Cardiac muscle cell (in vitro differentiated cells and primary cell): ENCODE measurements around the gene TWF1. TPM values are rescaled to one million over a fixed set of nuclear protein-coding genes. Genes with fewer than 3 reads are reported as not detected.

Experiments used
- DNase-seq, 2 donors: peaks; one replicate each; pipeline versions ENCODE4 v3.0.0 to v3.0.0-alpha.2; 2010 to 2017; ENCODE audit warnings: low read depth in 1 of 2, low spot score in 1 of 2
- H3K27ac ChIP-seq: fragments of 200-600 bp; sonication (generic); 2 replicates; pipeline ENCODE4 v1.5.1; 2016
- H3K27me3 ChIP-seq: fragments of 200-600 bp; sonication (generic); 2 replicates; pipeline ENCODE4 v1.6.0; 2016; ENCODE audit warnings: control low read depth
- H3K36me3 ChIP-seq: fragments of 200-600 bp; sonication (generic); 2 replicates; pipeline ENCODE4 v1.5.1; 2016; ENCODE audit warnings: control low read depth
- H3K4me1 ChIP-seq: fragments of 200-600 bp; sonication (generic); 2 replicates; pipeline ENCODE4 v1.8.1; 2017; ENCODE audit warnings: low read depth, mild to moderate bottlenecking, mixed run types
- H3K4me3 ChIP-seq: fragments of 200-600 bp; sonication (generic); 2 replicates; pipeline ENCODE4 v1.5.1; 2016; ENCODE audit warnings: mild to moderate bottlenecking
- H3K9me3 ChIP-seq: fragments of 200-600 bp; sonication (generic); 2 replicates; pipeline ENCODE4 v1.5.1; 2017; ENCODE audit warnings: low read depth, mild to moderate bottlenecking, control low read depth
- polyA plus RNA-seq: library from polyadenylated mRNA; unstranded; fragments of >200 nt; fragmentation: Nextera tagmentation; extraction: Ambion mirVana; gene quantifications from 2 replicates; pipeline ENCODE4 v1.2.1, GENCODE V29; 2016
- total RNA-seq: library from RNA; depleted of rRNA; stranded (reverse); fragments of >200 nt; gene quantifications from 2 replicates; pipeline ENCODE4 v1.2.3, GENCODE V29; 2016
- TF ChIP-seq, protein P1 (sequence below): IDR thresholded peaks from 2 replicates; pipeline ENCODE4 v1.5.1; 2012; ENCODE audit warnings: low read depth, mild to moderate bottlenecking, low read length

Gene TWF1
- total and polyA plus RNA-seq, 2 experiments from 2014 or later, result 28.7 to 31.6 TPM

- no peak for DNase-seq
- TF ChIP-seq, protein P1, sequence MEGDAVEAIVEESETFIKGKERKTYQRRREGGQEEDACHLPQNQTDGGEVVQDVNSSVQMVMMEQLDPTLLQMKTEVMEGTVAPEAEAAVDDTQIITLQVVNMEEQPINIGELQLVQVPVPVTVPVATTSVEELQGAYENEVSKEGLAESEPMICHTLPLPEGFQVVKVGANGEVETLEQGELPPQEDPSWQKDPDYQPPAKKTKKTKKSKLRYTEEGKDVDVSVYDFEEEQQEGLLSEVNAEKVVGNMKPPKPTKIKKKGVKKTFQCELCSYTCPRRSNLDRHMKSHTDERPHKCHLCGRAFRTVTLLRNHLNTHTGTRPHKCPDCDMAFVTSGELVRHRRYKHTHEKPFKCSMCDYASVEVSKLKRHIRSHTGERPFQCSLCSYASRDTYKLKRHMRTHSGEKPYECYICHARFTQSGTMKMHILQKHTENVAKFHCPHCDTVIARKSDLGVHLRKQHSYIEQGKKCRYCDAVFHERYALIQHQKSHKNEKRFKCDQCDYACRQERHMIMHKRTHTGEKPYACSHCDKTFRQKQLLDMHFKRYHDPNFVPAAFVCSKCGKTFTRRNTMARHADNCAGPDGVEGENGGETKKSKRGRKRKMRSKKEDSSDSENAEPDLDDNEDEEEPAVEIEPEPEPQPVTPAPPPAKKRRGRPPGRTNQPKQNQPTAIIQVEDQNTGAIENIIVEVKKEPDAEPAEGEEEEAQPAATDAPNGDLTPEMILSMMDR, result no peak
- H3K4me3 ChIP-seq, result no peak overlapping the region
These were observed 26.5 kb upstream of the TWF1 start for GRCh38 chr12:43832463-43833168.

GRCh38 chr12:43827093-43827492 lies 21.0 kb upstream of the TWF1 start:
- TF ChIP-seq, protein P1, result no peak
- H3K9me3 ChIP-seq, result no peaks in the 10 kb centered on the region

More at GRCh38 chr12:43832463-43833168, 26.5 kb upstream of the TWF1 start:
- no peak overlapping the region for H3K27ac ChIP-seq
- H3K36me3 ChIP-seq, result no peaks in the 10 kb centered on the region
- no peaks in the 10 kb centered on the region for H3K4me1 ChIP-seq
- H3K9me3 ChIP-seq, result no peaks in the 10 kb centered on the region
- H3K27me3 ChIP-seq, result peaks cover 21% of the 10 kb centered on the region

DNA sequence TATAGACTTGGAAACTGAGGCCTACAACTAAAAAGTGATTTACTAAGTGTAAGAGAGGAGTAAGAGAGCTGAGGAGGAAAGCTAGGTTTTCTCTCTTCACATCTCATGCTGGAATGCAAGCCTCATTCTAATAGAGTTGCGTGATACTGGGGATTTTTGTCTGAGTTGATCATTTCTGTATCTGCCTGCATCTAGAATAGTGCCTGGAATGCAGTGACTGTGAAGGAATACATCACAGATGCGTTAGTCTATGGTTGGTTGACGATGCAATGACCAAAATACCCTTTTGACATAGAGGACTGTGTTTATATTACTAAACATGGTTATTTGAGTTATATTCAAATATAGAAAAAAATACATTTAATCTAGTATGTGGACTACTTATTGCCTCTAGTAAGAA lies 20.6 kb upstream of the TWF1 start:
- no peak for DNase-seq
- TF ChIP-seq, protein P1, result no peak
- Histone ChIP-seq H3K9me3 (no peaks in the 10 kb centered on the region), H3K27me3 (no peaks in the 10 kb centered on the region), H3K27ac (no peak overlapping the region), H3K4me1 (no peaks in the 10 kb centered on the region), H3K4me3 (no peak overlapping the region), H3K36me3 (no peaks in the 10 kb centered on the region)

More at GRCh38 chr12:43827093-43827492, 21.0 kb upstream of the TWF1 start:
- Histone ChIP-seq H3K27me3 (no peaks in the 10 kb centered on the region), H3K4me3 (no peak overlapping the region), H3K4me1 (no peaks in the 10 kb centered on the region), H3K27ac (no peak overlapping the region), H3K36me3 (no peaks in the 10 kb centered on the region)
- DNase-seq, result peak in 1 of 2 donors; percentile 34

DNA sequence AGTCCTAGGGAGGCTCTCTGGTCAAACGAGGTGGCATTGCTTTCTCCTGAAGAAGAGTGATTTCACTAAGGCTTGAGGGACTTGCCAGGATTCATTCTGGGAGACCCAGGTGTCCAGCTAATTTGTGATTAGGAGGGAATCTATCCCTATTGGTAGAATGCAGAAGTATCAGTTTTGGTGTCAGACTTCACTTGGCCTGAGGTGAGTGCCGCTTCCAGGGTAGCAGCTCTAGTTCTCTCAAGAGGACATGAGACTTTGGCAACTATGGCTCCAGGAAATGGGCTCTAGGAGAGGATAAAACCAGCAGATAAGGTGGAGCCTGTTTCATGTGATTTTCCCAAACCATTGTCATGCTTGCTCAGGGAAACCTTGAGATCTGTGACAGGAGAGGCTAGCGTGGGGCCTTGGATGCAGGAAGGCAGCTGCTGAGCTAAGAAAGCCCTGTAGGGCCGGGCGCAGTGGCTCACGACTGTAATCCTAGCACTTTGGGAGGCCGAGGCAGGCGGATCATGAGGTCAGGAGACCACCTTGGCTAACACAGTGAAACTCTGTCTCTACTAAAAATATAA lies 18.2 kb upstream of the TWF1 start:
- H3K27ac ChIP-seq, result no peak overlapping the region
- no peak for DNase-seq
- H3K9me3 ChIP-seq, result no peaks in the 10 kb centered on the region
- H3K36me3 ChIP-seq, result no peaks in the 10 kb centered on the region
- no peak overlapping the region for H3K4me3 ChIP-seq
- TF ChIP-seq, protein P1, result no peak
- H3K27me3 ChIP-seq, result no peaks in the 10 kb centered on the region
- H3K4me1 ChIP-seq, result no peaks in the 10 kb centered on the region

DNA sequence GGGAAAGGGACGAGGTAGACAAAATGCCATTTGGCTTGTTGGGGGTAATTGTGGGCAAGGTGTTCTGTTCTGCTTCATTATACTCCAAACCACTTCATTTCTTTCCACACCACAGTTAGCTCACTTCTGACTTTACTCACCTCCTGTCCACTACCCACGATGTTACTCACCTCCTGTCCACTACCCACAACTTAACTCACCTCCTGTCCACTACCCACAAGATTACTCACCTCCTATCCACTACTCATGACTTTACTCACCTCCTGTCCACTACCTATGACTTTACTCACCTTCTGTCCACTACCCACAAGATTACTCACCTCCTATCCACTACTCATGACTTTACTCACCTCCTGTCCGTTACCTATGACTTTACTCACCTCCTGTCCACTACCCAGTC lies 10.1 kb upstream of the TWF1 start:
- no peak for DNase-seq
- no peak overlapping the region for H3K27ac ChIP-seq
- no peak overlapping the region for H3K4me3 ChIP-seq
- H3K4me1 ChIP-seq, result no peaks in the 10 kb centered on the region
- peaks cover 6% of the 10 kb centered on the region for H3K27me3 ChIP-seq
- no peaks in the 10 kb centered on the region for H3K9me3 ChIP-seq
- TF ChIP-seq, protein P1, result no peak
- H3K36me3 ChIP-seq, result no peaks in the 10 kb centered on the region
